Duodenal mucosa (tissue), 2 donors: ENCODE data around the gene SLC16A4.
"Not testable (repeated sequence)": the region's sequence is repeated elsewhere in the genome, so short reads cannot be mapped to it uniquely, and the experiment has no call there.

ENCODE experiments used
- H3K27ac ChIP-seq: one replicate; pipeline ENCODE4 v1.7.0; 2013; ENCODE audit warnings: low read depth, low read length
- H3K27me3 ChIP-seq, 2 donors: one replicate each; pipeline ENCODE4 v1.7.0; 2013; ENCODE audit warnings: low read length in 2 of 2, control low read depth in 1 of 2; ENCODE audit not compliant: insufficient read depth in 2 of 2, control insufficient read depth in 1 of 2
- H3K36me3 ChIP-seq, 2 donors: one replicate each; pipeline ENCODE4 v1.7.0; 2013; ENCODE audit warnings: low read length in 2 of 2, control low read depth in 1 of 2; ENCODE audit not compliant: insufficient read depth in 2 of 2, control insufficient read depth in 1 of 2
- H3K4me1 ChIP-seq, 2 donors: one replicate each; pipeline ENCODE4 v1.7.0; 2013; ENCODE audit warnings: low read length in 2 of 2, control low read depth in 1 of 2; ENCODE audit not compliant: insufficient read depth in 2 of 2, control insufficient read depth in 1 of 2
- H3K4me3 ChIP-seq, 2 donors: one replicate each; pipeline ENCODE4 v1.7.0; 2013; ENCODE audit warnings: low read length in 2 of 2, low read depth in 1 of 2
- H3K9ac ChIP-seq, 2 donors: one replicate each; pipeline ENCODE4 v1.7.0; 2013; ENCODE audit warnings: low read length in 2 of 2, low read depth in 1 of 2
- H3K9me3 ChIP-seq, 2 donors: one replicate each; pipeline ENCODE4 v1.7.0; 2013; ENCODE audit warnings: low read length in 2 of 2, control low read depth in 1 of 2; ENCODE audit not compliant: control insufficient read depth in 1 of 2

The SLC16A4 gene

DNA sequence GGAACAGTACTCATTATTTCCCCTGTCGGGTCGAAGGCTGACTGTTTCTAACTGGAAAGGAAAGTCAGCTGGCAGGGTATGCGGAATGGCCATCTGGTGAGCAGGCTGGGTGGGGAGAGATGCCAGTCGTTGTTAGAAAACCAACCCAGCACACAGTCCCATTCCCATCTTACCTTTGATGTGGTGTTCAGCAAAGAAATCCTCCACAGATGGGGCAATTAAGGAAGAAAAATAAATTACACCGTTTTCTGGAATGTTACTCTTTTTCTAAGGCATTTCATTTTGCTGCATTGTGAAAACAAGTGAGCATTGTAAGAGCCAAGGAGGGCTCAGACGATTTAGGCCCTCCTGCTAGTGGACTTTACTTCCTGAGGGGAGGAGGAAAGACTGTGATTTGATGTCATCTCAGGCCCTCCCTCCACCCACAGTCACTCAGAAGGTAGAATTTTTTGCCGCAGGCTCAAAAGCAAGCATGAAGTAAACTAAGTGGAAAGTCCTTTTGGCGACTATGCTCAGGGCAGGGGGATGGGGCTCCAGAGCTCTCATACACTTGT is at the start of gene SLC16A4:
SLC16A4 (minus strand) TSS at position 335 of the 554 bp plus-strand sequence. CDS start 1,703 bp downstream, outside the sequence.
- no peaks in the 10 kb centered on the region for H3K27me3 ChIP-seq
- peak within 1 kb of the TSS; percentile 45 to 53 for H3K9ac ChIP-seq
- H3K4me1 ChIP-seq, result peaks cover 28 to 29% of the 10 kb centered on the region in 2 donors
- H3K9me3 ChIP-seq, result no peaks in the 10 kb centered on the region
- peaks cover 0 to 3% of the 10 kb centered on the region in 2 donors for H3K36me3 ChIP-seq
- peak within 1 kb of the TSS; percentile 60 to 63 for H3K4me3 ChIP-seq
- no peak within 1 kb of the TSS for H3K27ac ChIP-seq

DNA sequence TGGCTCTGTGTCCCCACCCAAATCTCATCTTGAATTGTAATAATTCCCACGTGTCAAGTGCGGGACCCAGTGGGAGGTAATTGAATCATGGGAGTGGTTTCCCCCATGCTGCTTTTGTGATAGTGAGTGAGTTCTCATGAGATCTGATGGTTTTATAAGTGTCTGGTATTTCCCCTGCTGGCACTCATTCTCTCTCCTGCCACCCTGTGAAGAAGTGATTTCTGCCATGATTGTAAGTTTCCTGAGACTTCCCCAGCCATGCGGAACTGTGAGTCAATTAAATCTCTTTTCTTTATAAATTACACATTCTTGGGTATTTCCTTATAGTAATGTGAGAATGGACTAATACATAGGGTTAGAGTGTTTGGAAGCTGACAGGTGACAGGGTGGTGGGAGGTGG is 49.0 kb upstream of the SLC16A4 start:
- H3K36me3 ChIP-seq, H3K27ac ChIP-seq, H3K27me3 ChIP-seq, H3K9ac ChIP-seq, H3K9me3 ChIP-seq, H3K4me1 ChIP-seq, H3K4me3 ChIP-seq: not testable (repeated sequence)

DNA sequence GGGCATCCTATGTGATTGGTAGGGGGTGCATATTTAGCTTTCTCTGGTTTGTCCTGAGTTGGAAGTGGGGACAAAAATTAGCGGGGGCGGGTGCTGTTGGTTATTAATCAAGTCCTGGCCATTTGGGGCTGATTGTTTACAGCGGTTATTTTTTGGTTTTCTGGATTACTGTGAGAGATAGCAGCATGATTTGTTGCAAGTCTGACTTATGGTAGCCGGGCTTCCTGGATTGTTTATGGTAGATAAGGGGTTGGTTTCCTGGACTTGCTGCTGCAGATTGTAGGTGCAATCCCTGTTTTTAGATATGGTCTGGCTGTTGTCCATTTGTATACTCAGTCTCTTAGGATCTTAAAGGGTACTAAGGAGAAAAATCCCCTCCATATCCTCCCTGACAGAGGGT is 48.1 kb upstream of the SLC16A4 start:
- Histone ChIP-seq H3K27ac (no peak overlapping the region), H3K27me3 (no peaks in the 10 kb centered on the region), H3K36me3 (no peaks in the 10 kb centered on the region), H3K4me1 (peaks cover 0 to 3% of the 10 kb centered on the region in 2 donors), H3K9ac (no peak overlapping the region), H3K4me3 (no peak overlapping the region), H3K9me3 (no peaks in the 10 kb centered on the region)

DNA sequence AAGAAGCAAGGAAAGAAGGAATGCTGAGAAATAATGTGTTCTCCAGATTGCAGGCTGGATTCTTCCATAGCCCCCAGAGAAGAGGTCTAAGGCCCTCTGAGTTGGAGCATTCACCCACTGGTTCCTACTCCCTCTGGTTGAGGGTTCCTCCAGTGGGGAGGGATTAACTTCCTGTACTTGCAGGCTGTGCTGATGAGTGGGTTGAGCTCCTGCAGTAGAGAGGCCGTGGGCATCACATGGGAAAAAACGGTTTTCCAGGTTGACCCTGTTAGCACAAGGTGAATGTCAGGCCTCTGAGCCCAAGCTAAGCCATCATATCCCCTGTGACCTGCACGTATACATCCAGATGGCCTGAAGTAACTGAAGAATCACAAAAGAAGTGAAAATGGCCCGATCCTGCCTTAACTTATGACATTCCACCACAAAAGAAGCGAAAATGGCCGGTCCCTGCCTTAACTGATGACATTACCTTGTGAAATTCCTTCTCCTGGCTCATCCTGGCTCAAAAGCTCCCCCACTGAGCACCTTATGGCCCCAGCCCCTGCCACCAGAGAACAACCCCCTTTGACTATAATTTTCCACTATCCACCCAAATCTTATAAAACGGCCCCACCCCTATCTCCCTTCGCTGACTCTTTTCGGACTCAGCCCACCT is 46.9 kb upstream of the SLC16A4 start:
- H3K9me3 ChIP-seq, H3K27me3 ChIP-seq, H3K27ac ChIP-seq, H3K4me1 ChIP-seq, H3K9ac ChIP-seq, H3K36me3 ChIP-seq, H3K4me3 ChIP-seq: not testable (repeated sequence)

DNA sequence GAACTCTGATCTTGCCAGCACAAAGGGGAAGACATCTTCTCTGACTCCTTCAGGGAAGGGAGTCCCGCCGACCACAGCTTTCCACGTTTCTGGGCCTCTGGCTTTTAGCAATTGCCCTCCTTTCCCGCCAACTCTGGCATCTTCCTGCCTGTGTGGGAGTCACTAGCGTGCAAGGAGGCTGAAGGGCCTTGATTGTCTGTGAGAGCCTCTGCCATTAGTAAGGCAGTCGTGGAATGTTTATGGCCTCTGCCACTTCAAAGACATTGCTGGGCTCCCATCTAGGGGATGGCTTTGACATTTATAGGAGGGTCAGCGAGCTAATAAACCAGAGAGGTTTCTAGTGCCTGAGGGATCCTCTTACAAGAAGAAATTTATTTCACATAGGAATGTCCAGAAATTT is 45.8 kb upstream of the SLC16A4 start:
- no peaks in the 10 kb centered on the region for H3K36me3 ChIP-seq
- H3K4me3 ChIP-seq, result no peak overlapping the region
- no peak overlapping the region for H3K9ac ChIP-seq
- no peaks in the 10 kb centered on the region for H3K9me3 ChIP-seq
- H3K4me1 ChIP-seq, result peaks cover 0 to under 1% of the 10 kb centered on the region in 2 donors
- H3K27me3 ChIP-seq, result no peaks in the 10 kb centered on the region
- no peak overlapping the region for H3K27ac ChIP-seq

DNA sequence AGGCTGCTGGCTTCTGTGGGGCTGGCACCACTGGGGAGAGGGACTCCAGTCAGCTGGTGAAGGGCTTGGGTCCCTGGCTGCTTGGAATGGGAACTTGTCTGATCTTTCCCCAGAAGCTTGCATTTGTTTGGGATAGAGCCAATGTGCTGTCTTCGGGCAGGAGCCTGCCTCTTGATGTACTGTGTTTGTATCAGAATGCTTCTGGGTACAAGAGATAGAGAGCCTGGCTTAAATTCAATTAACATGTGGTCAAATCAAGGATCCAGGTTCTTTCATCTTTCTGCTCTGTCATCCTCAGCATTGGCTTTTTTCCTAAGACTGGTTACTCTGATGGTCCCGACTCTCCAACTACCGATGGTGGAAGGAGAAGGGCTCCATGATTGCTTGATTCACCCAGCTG is 44.1 kb upstream of the SLC16A4 start:
- no peaks in the 10 kb centered on the region for H3K9me3 ChIP-seq
- H3K9ac ChIP-seq, result no peak overlapping the region
- no peak overlapping the region for H3K4me3 ChIP-seq
- peaks cover 0 to 2% of the 10 kb centered on the region in 2 donors for H3K27me3 ChIP-seq
- no peak overlapping the region for H3K27ac ChIP-seq
- H3K36me3 ChIP-seq, result no peaks in the 10 kb centered on the region
- H3K4me1 ChIP-seq, result no peaks in the 10 kb centered on the region

DNA sequence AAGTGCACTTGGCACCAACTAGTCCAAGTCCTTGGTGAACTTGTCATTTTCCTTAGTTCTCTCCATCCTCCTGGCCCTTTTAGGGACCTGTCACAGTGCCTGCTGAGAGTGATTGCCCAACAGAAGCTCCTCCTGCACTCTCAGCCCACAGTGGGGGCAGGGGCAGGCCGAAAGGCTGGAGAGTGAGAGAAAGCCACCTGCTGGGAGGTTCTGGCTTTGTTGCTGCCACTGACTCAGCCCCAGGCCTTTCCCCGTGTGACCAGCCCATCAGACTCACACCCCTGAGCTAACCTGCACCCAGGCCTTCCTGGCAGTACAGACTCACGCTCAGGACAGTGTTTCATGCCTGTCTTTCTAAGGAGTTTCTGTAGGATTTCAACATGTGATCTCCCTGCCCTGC is 43.0 kb upstream of the SLC16A4 start:
- Histone ChIP-seq H3K9ac (no peak overlapping the region), H3K27me3 (peaks cover 0 to 2% of the 10 kb centered on the region in 2 donors), H3K27ac (no peak overlapping the region), H3K9me3 (no peaks in the 10 kb centered on the region), H3K4me3 (no peak overlapping the region), H3K36me3 (no peaks in the 10 kb centered on the region), H3K4me1 (no peaks in the 10 kb centered on the region)

DNA sequence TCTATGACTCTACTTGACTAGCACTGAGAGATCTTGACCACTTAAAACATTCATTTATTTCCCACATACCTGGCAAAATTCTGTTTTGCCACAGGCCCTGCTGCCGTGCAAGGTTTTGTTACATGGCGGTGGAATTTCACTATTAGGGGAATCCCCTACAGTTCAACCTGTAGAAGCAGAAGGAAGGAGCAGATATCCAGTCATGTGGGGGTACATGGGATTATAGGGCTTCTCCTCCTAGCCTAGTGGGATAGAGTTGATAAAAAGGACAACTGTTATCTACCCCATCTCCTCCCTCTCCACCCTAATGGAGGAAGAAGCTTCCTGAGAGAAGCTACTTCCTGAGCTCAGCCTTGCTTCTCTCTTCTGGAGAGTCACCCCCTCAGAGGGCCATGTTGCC is 42.4 kb upstream of the SLC16A4 start:
- H3K9me3 ChIP-seq, result no peaks in the 10 kb centered on the region
- no peak overlapping the region for H3K9ac ChIP-seq
- no peak overlapping the region for H3K27ac ChIP-seq
- H3K27me3 ChIP-seq, result peaks cover 0 to 2% of the 10 kb centered on the region in 2 donors
- no peaks in the 10 kb centered on the region for H3K4me1 ChIP-seq
- no peaks in the 10 kb centered on the region for H3K36me3 ChIP-seq
- H3K4me3 ChIP-seq, result no peak overlapping the region

DNA sequence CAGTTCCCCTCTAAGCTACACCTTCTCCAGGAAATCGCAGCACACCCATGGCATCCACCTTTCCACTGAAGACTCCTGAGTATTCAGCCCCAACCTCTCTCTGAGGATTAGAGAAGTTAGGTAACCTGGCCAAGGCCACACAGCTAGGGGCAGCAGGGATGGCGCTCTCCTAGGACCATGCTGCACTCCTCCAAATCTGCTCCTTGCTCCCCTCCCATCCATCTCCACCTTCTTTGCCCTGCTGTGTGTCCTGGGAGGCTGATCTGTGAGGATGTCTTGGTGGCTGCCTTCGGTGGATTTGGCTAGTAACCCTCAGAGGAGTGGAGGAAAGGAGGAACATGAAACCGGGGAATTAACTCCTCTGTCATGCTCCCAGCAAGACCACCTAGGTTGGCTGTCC is 40.1 kb upstream of the SLC16A4 start:
- Histone ChIP-seq H3K36me3 (no peaks in the 10 kb centered on the region), H3K9me3 (no peaks in the 10 kb centered on the region)

DNA sequence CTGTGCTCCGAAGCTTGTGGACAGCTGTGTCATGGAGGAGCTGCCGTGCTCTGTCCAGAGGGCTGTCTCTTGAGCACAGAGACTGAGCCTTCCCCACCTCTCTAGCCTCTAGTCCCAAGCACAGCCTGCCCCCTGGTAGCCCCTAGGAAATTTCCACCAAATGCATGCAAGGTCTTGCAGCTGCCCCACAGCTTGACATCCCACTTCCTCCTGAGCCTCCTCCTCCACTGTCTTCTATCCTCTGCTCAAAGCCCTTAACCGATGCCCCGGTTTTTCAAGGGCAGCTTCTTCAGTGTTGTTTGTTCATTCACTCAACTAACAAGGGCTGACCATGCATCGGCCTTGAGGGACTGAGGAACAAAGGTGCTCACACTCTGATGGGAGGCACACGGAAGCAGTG is 39.5 kb upstream of the SLC16A4 start:
- Histone ChIP-seq H3K9ac (no peak overlapping the region), H3K27me3 (peaks cover 0 to 2% of the 10 kb centered on the region in 2 donors), H3K4me3 (no peak overlapping the region), H3K4me1 (no peaks in the 10 kb centered on the region), H3K27ac (no peak overlapping the region), H3K36me3 (no peaks in the 10 kb centered on the region), H3K9me3 (no peaks in the 10 kb centered on the region)

More for the DNA sequence above, 40.1 kb upstream of the SLC16A4 start:
- Histone ChIP-seq H3K4me1 (no peaks in the 10 kb centered on the region), H3K27me3 (peaks cover 0 to 2% of the 10 kb centered on the region in 2 donors), H3K27ac (no peak overlapping the region), H3K9ac (no peak overlapping the region), H3K4me3 (no peak overlapping the region)
